NK-92 treated with Interleukin-12 subunit alpha and Interleukin-12 subunit beta, amount 100 ng/mL, for 24 hours (cell line): ENCODE results near the gene TMED8.
A peak's percentile ranks its signal among the peaks of the same experiment; 100 is the strongest.
"Not testable (repeated sequence)": the region's sequence is repeated elsewhere in the genome, so short reads cannot be mapped to it uniquely, and the experiment has no call there.

Experiments
- DNase-seq: peaks from one replicate; lab custom pipeline; 2025; lab: John Stamatoyannopoulos, UW

Gene TMED8

DNA sequence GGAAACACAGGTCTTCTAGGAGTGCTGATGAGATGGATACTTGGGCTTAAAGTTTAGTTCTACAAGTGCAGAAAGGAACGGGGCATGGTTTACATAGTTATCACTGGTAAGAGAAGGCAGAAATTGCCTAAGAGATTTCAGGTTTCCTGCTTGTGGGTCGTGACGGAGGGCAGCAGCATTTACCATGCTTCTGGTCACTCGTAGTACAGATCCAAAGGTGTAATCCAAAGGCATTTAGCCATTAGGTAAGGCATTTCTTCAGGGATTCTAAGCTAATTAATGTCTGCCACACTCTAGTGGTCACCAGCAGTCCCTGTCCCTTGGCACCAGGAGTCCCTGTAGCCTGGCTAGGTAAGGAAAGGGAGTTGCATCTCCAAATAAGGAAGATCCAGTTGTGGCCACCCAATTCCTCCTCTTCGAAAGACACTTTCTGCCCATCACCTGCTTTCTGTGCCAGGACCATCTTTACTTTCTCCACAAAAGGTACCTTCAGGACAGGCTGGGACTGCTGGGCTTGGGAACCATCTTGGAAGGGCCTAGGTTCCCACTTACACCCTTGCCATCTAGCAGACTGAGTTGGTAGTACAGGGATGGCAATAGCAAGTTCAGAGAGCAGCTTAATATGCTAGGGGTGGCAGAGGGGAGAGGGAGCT is 54.5 kb downstream of the TMED8 start:
- DNase-seq = no peak

DNA sequence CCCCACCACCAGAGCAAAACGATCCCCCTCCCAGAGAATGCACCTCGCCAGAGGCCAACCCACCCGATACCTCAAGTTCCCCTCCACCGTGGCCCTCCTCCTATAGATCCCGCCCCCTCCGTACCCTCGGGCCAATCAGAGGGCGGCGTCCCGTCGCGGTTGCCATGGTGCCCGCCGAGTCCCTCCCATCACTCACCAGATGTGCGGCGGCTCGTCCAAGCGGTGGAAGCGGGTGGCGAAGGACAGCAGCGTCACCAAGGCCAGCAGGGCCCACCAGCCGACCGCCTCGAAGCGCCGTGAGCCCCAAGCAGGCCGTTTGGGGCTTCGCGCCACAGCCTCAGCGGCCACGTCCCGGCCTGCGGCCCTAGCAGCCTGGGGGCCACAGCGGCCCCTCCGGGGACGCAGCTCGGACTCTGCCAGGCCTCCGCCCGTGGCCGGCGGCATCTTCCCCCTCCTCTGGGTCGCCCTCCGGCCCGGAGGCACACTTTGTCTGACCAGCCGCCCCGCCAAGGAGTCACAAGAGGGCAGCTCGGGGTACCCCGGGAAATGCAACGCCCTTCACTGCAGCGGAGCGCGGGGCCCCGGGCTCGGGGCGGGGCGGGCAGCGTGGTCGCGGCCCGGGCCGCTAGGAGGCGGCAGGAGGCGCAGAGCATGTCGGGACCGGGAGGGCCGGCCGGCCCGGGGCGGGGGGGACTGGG is 56.5 kb downstream of the TMED8 start, which contains the start of gene POMT2:
Gene POMT2, minus strand, starts transcription at position 646 of the 698 bp plus-strand sequence. Its CDS starts 202 bp downstream, at position 444.
- peak; percentile 88 for DNase-seq

DNA sequence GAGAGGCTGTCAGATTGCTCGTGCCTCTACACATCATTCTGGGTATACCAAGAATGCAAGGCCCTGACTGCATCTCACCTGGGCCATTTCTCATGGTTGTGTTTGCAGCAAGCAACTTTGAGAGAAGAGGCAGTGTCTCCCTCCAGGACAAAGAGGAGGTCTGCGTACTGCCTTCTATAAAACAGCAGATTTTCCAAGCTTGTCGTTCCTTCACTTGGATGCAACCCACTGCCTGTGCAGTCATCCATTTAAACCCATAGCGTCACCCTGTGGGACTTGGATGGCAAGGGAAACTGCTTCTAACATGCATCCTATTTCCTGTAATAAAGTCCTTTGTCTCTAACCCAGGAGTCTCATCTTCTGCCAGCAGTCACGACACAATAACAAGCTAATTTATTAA is 57.5 kb downstream of the TMED8 start:
- no peak for DNase-seq

DNA sequence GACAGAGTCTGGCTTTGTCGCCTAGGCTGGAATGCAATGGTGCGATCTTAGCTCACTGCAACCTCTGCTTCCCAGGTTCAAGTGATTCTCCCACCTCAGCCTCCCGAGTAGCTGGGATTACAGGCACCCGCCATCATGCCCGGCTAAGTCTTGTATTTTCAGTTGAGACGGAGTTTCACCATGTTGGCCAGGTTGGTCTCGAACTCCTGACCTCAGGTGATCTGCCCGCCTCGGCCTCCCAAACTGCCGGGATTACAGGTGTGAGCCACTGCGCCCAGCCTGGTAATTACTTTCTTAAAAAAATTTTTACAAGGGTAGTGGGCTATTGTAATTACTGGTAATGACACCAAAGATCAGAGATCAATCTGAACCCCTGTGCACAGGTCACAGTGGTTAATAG is 58.1 kb downstream of the TMED8 start:
- DNase-seq = not testable (repeated sequence)

DNA sequence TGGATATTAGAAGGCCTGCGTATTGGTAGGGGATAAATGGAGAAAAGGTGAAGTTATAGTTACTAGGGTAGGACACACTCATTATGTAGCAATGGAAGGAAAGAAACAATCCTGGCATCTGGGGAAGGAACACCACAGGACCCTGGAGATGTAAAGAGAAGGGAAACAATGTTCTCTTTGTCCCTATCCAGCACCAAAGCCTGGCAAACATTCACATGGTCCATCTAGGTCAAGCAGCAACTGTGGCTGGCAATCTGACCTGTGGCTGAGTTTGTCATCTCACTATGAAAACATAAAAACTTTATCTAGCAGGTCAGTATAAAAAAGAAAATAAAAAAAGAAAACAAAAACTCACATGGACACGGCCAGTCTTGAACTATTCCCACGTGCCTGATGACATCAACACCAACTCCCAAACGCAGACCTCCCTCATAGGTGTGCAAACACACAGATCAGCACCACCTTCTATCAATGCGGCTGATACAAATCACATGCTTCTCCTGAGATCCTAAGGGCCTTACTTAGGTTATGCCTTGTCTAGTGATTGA is 58.8 kb downstream of the TMED8 start:
- no peak for DNase-seq

DNA sequence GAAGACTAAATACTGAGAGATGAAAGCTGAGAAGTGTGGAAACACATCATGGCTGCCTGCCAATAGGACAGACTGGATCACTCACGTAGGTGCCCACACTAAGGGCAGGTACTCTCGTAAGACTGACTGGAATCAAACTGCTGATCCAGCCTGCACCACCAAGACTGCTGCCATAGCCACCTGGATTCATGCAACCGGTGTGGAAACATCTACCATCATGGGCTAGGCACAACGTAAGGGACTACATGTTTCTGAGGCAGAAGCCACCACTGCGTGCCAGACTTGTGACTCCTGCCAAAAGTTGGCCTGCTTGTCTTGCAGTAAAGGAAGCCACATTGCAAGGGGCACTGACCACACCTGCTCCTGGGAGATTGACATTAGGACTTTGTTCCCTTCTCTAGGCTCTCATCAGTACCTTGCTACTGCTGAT is 60.0 kb downstream of the TMED8 start:
- DNase-seq = no peak

DNA sequence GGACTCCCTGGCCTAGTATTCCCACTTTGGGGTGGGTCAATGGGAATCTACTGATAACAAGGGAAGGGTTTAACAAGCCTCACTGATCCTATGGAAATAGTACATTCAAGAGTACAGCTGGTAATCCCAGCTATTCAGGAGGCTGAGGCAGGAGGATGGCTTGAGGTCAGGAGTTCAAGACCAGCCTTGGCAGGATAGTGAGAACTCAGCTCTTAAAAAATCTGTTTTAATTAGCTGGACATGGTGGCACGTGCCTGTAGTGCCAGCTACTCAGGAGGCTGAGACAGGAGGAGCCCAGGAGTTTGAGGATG is 60.7 kb downstream of the TMED8 start:
- no peak for DNase-seq

DNA sequence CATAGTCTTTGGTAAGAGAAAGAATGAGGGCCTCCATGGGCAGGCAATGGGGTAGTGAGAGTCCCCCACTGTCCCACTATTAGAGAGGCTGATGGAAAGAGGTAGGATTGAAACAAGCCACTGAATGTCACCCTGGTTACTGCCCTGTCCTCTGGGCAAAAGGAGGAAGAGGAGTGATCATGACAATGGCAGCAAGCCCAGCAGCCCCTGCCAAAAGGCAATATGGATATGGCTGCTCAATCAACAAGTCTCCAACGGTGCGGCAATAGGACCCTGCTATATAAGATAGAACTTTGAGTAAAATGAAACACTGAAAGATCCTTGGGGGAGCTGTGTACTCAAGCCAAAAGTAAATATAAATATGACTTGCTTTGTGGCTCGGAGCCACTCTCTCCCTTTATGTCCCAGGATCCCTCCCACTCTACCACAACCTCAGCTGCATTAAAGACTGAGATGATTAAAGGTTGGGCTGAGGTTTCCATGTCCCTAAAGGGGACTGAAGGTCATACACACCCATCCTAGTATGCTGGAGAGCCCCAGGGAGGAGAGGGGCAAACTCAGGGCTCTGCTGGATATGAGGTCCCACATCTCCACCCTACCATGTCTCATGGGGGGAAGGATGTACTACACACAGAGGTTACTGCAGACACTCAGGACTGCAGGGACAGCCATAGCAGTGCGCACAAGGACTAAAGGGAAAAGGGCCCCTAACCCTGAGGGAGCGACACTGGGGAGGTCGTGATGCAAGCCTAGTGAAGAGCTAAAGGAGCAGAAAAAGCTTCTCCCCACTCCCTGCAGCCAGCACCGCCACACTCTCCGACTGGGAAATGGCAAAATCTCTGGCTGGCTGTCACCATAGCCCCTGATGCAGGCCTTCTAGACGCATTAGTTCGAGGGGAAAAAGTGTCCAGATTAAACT is 62.1 kb downstream of the TMED8 start:
- DNase-seq = no peak

DNA sequence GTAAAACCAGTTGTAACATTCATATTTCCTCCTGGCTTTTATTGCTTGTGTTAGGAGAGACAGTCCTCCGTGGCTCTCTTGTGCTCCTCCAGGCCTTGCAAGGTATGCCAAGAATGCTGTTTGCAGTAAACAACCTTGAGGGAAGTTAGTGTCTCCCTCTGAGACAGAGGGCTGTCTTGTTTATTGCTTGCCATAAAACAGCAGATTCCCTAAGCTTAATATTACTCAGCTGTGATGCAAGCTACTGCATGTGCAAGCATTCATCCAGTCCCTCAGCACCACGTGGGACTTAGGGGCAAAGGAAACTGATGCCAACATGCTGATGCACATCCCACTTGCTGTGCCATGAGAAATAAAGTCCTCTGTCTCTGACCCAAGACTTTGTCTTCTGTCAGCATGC is 62.9 kb downstream of the TMED8 start:
- no peak for DNase-seq

DNA sequence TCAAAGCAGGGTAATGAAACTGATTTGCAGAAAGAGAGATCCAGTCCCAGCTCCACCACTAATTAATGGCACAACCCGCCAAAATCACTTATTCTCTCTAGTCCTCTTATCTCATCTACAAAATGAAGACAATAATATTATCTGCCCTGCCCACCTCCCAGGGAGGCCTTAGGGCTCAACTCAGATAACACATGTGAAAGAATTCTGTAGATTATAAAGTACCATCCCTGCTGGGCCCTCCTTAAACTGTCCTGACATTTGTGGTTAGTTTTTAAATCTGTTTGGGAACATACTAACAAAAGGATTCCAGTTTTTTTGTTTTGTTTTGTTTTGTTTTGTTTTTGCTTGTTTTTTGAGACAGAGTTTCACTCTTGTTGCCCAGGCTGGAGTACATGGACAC is 63.5 kb downstream of the TMED8 start:
- DNase-seq = no peak

DNA sequence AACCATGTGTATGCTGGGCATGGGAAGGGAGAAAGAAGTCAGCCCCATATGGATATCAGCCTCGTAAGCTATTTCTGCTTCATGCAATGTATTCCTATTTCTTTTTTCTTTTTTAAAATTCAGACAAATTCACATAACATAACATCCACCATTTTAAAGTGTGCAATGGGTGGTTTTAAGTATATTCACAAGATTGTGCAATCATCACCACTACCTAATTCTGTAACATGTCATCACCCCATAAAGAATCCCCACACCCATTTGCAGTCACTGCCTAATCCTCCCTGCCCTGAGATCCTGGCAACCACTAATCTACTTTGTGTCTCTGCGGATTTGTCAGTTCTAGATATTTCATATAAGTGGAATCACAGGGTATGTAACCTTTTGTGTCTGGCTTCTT is 65.7 kb downstream of the TMED8 start:
- DNase-seq = no peak

DNA sequence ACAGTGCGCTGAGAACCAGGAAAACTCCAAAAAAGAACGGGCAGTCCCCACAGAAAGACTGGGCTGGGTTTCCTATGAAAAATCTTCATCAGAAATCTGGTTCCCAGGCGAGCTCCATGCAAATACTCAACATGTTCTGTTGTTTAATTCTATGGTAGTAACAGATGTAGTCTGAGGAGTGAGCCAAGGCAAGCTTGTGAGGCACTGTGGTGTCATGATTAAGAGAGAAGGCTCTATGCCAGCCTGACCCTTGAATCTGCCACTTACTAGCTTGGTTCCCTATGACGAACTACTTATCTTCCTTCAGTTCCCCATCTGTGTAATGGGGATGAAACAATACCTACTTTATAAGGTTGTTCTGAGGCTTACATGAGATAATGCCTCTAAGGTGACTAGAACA is 66.9 kb downstream of the TMED8 start:
- no peak for DNase-seq

DNA sequence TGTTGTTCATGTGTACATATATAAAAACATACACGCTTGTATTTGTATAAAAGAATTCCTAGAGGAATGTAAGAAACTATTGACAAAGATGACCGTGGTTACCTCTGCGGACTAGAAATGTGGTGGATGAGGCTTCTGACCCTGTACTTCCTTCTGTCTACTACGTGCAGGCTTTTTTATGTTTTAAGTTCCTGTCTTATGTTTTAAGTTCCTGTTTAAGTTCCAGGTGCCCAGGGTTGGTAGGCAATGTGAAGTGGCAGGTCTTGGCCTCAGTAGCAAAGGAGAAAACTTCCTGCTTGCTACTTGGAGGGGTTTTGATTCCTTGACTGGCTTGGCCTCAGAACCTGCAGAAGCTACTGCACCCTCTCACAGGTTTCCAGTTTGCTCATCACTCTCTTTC is 67.8 kb downstream of the TMED8 start:
- no peak for DNase-seq

DNA sequence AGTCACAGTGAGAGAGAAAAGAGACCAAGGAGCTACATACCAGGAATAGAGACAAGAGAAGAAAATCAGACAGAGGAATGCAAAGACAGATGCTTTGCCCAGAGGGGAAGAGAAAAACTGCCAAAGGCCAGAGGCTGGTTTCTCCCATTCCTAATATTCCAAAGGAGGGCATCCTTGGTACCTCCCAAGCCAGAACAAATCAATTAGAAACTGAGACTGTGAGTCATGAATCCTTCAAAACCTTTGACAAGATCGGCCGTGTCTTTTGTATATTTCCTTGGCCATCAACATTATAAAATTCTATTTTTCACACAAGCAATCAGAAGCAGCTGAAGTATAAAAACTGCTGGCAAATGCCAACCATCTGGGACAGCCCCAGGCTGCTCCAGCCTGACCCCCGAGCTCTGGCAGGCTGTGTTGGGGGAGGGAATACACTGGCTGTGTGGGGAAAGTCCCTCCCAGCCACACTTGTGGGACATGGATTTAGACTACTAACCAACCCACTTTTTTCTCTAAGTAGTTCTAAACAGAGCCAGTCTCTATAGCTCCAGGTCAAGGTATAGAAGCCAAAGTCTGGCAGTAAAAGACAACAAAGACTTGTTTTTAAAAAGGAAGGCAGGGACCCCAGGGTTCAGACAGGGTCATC is 69.9 kb downstream of the TMED8 start:
- no peak for DNase-seq

DNA sequence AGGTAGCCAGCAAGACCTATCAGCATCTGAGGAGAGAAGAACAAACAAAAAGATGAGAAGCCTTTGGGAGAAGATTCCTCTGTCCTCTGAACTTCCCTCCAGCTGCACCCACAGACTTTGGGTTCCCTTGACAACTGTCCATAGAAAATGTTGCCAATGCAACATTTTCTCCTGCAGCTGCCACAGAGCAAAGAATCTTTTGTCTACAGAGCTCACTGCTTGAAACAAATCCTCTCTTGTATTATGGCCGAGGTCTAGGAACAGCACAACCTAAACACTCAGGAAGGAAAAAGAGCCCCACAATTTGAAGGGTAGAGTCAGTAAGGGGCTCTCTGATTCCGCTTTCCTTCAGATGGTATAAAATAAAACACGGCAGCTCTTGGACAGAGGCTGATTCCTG is 70.5 kb downstream of the TMED8 start:
- DNase-seq = no peak

DNA sequence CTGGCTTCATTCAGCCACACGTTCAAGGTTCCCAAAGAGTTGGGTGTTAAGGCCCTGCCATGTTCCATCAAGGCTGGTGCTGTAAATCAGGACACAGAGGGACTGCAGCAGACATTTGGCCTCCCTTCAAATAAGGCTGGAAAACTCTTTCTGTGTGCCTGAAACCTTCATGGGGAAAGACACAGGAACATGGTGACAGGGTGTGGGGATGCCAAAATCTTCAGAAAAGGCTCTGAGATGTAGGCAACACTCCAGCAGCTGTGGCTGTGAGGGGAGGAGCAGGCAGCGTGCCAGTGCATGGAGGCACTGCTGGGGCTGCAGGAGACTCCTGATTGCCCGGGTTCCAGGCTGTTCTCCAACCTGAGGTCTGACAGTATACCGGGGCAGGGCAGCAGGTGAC is 71.2 kb downstream of the TMED8 start:
- no peak for DNase-seq

DNA sequence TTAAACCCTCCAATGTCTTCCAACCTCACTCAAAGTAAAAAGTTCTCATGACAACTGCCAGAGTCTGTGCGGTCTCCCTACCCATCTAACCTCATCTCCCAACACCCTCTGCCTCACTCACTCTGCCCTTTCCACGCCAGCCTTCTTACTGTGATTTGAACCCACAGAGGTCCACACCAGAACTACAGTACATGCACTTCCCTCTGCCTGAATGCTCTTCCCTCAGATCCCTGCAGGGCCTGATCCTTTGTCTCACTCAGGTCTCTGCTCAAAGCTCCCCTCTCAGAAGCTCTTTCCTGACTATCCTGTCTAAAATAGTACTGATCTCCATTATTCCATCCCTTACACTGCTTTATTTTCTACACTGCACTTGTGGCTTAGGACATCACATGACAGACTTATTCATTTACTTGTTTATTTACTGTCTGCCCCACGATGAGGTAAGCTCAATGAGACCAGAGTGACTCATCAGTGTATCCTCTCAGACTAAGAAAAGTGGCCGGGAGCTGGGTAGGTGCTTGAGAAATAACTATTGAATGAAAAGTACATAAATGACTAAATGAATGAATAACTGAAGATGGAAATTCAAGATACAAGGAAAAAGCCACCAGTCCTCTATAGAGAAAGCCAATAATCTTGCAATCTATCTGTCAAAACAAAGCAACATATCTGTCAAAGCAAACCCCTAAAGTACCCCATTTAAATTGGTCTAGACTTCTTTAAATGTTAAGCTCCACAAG is 73.3 kb downstream of the TMED8 start:
- DNase-seq = peak; percentile 35

DNA sequence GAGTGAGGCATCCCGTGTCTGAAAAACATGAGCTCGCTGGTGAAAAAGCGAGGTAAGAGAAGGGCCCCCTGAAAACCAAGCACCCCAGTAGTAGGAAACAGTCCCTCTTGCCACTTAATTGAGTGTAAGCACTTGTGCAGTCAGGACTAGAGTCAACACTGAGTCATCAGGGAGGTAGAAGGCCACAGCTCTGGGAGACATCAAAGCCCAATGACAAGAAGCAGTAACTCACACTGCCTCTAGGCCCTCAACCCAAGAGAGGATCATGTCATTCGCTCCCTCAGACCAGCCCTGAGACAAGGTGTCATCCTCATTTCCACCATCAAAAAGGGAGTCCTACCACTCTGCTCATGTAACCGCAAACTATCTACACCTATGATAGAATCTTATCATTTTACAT is 74.0 kb downstream of the TMED8 start:
- DNase-seq = peak; percentile 46

DNA sequence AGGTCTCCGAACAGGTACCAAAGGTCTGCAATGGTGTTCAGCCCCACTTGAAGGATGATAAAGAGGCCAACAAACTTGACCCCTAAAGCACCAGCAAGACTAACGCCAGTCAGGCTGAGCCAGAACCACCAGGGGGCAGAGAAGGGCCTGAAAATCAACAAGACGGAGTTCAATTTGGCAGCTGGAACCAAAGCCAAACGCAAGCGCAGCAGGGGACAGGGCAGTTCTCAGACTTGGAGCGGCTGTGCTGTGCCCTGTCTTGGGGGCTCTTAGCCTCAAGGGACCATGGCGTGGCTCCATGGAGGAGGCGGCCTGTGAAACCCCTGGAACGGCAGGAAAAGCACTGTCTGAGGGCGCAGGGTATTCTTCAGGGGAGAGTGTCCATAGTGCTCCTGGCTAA is 75.8 kb downstream of the TMED8 start:
- DNase-seq = peak; percentile 21

DNA sequence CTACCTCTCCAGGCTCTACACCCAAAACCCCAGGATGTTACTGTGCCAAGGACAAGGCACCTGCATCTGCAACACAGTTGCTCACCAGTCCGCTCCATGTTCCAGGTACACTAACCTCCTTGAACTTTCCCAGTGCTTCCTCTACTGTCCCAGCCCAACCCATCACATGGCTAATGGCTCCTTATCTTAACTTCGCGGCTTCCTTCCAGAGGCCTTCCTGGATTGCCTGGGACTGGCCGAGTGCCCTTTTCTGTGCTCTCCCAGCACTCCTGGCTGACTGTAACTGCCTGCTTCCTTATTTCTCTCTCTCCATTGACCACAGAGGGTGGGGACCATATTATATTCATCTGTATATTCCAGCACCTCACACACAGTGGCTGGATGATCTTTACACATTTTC is 77.1 kb downstream of the TMED8 start:
- DNase-seq = no peak

DNA sequence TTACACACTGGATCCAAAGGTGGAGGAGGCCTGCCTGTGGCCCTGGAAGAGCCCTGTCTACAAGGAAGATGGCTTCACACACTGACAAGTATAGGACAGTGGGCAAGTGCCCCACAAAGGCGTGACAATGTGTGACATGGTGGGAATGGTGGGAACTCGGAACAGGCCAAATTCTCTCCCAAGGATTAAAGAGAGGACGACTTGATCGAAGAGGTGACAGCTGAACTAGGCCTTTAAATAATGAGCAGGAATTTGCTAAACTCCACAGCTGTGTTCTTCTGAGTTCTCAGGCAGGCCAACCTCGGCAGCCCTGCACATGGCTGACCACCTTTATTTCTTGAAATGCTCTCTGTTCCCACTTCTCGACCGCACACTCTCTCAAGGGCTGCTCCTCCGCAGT is 80.0 kb downstream of the TMED8 start:
- no peak for DNase-seq
